Measurements from ENCODE around the gene FOXA3.

The FOXA3 gene

DNA sequence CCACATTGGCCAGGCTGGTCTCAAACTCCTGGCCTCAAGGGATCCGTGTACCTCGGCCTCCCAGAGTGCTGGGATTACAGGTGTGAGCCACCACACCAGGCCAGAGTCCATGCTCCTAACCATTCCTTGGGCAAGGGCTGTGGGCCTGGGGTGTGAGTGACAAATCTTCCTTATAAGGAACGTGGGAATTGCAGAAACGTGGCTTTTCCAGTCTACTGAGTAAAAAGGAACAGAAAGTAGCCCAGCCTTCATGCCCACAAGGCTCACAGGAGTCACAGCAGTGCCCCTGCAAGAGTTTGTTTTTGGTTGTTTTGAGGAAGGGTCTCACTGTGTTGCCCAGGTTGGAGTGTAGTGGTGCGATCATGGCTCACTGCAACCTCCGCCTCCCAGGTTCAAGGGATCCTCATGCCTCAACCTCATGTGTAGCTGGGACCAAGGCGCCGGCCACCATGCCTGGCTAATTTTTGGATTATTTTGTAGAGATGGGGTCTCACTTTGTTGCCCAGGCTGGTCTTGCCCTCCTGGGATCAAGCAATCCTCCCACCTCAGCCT, 33.2 kb downstream of the FOXA3 start:
- DNase-seq, result no peak

DNA sequence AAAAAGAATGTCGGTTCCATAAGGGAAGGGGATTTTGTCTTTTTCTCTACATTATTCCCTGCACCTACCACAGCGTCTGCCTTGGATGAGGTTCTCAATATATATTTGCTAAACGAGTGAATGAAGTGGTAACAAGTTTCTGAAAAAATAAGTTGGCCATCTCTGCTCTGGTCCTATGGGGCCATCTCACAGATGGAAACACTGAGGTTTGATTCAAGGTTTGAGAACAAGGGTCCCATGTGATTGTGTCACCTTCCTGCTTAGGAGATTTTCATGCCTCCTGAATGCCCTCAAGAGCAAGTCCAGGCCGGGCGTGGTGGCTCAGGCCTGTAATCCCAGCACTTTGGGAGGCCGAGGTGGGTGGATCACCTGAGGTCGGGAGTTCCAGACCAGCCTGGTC, 35.1 kb downstream of the FOXA3 start:
- no peak for DNase-seq

DNA sequence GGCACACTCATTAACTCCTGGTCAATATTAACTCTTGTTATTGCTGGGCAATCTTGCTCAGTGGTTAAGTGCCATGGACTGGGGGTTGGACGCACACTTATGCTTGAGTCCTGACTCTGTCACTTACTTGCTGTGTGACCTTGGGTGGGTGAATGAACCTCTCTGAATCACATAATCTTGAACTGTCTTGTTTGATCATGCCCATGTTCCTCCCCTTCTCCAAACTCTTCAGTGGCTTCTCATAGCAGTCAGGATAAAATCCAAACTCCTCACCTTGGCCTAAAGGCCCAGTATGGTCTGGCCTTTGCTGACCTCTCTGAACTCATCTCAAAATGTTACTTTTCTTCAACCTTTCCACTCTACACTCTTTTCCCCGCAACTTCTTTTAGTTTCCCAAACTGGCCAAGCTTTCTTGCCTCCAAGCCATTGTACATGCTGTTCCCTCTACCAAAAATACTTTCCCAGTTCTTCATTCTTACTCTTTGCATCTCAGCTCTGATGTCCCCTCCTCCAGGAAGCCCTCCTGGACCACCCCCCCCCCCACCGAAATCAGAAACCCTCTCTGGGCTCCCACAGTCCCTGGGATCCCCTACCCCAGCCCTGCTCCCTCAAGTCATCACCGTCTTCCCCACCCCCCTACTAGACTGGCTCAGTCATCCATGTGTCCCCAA, 35.9 kb downstream of the FOXA3 start:
- no peak for DNase-seq

DNA sequence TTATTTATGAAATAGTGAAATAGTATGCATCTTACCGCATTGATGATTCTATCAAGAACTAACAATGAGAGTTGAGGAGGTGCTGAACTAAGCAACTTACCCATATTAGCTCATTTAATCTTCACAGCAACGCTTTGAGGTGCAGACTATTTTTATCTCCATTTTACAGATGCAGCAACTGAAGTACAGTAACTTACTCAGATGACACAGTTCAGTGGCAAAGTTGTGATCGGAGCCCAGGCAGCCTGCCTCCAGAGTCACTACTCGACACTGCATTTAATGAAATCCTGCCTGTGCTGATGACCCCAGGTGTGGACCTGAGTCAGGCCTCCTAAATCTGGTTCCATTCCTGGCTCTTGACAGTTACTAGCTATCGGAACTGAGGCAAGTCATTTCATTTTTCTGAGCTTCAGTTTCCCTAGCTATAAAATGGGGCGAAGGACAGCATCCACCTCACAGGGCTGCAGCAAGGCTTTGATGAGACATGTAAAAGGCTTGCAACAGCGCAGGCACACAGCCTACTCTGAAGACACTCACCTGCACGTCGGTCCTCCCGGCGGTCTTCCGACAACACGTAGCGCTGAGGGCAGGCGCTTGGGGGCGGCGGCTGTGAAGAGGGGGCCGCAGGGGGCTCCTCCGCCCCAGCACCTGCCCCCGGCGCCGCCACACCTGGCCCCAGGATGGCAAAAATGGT, 36.8 kb downstream of the FOXA3 start:
- no peak for DNase-seq

DNA sequence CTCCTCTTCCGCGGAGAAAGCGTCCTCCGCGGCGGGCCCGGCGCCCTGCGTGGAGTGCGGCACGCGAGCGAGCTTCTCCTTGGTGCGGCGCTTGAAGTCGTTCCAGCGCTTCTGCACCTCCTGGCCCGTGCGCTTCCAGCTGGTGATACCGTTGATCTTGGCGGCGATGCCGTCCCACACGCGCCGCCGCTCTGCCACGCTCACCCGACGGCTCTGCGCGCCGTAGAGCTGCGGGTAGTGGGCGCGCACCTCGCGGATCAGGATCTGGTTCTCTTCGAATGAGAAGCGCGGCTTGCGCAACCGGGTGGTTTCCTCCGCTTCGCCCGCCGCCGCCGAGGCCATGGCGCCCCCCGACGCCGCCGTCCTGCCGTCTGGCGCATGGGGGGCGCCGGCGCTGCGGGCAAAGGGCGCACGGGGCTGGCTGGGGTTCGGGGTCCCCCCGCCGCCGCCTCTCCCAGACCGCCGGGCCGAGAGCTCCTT, 37.3 kb downstream of the FOXA3 start:
- DNase-seq, result no peak

DNA sequence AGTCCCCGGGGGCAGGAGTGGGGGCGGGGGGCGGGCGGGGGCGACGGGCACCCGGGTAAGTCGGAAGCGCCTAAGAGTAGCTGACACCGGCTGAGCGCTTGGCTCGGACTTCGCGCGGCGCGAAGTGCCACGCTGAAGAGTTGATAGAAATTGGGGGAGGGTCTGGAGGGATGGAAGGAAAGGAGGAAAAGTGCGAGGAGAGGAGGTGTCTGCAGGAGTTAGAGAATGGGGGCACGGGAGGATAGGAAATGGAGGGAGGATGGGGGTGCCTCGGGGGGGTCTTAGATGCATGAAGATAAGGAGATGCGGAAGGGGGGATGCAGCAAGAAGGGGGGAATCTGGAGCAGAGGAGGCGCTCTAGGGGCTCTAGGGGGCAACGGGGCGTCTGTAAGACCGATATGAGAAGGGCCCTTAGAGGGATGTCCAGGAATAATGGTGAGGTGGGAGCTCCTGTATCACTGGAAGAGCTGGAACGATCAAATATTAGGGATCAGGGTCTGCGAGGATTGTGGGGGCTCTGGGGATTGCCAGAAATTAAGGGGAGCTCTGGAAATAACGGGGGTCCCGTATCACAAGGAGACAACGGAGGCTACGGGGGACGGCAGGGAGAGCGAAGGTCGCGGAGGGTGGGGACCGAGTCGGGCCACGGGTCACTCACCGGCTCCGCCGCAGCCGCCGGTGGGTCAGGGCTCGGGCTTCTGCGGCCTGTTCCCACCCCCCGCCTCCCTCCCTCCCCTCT, 38.0 kb downstream of the FOXA3 start, which contains the start of gene MYPOP:
TSS of gene MYPOP (minus strand) at position 702 of the 739 bp plus-strand sequence. CDS start 840 bp downstream, outside the sequence.
- no peak for DNase-seq

DNA sequence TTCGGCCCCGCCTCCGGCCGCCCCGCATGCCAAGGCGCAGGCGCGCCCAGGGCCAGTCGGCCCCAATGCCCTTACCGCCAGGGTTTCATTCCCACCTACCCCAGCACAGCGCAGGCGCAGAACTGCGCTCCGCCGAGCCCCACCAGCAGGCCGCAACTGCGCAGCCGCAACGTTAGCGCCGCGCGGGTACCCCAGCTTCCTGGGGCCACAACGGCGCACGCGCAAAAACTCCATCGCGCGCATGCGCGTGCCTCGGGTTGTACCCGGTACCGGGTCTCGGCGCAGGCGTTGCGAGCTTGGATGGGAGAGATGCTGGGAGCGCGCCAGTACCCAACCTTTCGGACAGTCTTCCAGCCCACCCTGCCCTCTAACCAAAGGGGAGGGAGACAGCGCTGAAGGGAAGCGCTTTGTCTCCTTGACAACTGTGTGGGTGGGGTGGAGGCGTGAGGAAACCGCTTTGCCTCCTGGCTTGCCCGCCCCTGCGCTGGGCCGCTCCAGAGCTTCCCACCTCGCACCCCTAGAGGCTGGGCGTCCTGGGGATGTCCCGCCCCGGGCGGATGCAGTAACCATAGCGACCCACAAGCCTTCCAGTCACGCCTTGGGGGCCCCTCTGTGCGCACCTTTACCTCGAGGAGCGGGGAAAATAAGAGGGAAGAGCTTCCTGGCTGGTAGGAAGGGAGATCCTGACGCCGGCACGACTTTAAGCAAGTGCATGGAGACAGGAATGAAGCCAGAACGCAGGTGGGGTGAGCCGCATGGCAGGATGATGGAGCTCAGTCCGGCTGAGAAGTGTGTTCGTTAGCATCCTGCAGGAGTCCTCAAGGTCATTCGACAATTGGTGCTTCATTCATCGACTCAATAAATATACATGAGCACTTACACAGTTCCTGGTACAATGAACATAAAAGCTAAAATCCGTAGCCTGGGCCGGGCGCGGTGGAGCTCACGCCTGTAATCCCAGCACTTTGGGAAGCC, 38.8 kb downstream of the FOXA3 start:
- DNase-seq, result peak; percentile 99

DNA sequence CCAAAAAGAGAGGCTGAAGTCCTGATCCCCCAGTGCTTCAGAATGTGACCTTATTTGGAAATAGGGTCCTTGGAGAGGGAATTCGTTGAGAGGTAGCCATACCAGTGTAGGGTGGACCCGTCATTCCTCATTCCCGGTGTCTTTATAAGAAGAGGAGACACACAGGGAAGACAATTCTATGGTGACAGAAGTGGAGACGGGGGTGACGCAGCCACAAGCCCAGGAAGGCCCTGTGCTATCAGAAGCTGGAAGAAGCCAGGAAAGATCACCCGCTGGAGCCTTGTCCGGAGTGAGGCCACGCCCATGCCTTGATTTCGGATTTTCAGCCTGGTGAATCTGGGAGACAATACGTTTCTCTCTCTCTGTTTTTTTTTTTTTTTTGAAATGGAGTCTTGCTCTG, 40.9 kb downstream of the FOXA3 start:
- no peak for DNase-seq

DNA sequence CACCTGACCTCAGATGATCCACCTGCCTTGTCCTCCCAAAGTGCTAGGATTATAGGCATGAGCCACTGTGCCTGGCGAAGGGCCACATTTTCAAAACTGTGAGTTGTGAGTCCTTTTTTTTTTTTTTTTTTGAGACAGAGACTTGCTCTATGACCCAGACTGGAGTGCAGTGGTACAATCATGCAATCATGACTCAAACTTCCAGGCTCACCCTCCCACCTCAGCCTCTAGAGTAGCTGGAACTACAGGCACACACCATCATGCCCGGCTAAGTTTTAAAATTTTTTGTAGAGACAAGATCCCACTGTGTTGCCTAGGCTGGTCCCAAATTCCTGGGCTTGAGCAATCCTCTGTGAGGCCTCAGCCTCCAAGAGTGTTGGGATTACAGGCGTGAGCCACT, 42.1 kb downstream of the FOXA3 start:
- DNase-seq, result no peak

DNA sequence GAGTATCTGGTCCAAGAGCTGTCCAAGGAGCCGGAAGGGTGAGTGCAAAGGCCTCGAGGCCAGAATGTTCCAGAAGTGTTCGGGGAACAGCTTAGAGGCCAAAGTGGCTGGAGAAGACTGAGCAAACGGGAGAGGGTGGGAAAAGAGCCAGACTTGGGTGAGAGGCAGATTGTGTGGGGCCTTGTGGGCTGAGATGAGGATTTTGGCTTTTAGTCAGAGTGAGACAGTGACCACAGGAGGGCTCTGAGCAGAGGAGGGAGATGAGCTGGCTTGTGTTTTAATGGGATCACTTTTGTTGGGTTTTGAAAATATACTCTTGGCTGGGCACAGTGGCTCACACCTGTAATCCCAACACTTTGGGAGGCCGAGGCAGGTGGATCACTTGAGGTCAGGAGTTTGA, 44.8 kb downstream of the FOXA3 start:
- DNase-seq, result no peak

DNA sequence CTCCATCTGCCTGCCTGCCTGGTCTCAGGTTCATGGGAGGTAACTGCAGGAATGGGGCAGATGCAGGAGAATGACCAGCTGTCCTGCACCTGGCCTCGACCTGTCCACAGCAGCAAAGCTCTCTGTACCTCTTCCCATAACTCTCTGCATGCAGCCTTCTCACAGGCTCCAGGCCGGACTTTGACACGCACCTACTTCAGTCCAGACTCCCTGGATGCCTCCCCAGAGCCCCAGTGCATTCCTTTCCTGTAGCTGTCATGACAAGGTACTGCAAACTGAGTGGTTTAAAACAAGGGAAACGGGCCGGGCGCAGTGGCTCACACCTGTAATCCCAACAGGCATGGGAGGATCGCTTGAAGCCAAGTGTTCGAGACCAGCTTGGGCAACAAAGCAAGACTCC, 47.2 kb downstream of the FOXA3 start:
- DNase-seq, result no peak

DNA sequence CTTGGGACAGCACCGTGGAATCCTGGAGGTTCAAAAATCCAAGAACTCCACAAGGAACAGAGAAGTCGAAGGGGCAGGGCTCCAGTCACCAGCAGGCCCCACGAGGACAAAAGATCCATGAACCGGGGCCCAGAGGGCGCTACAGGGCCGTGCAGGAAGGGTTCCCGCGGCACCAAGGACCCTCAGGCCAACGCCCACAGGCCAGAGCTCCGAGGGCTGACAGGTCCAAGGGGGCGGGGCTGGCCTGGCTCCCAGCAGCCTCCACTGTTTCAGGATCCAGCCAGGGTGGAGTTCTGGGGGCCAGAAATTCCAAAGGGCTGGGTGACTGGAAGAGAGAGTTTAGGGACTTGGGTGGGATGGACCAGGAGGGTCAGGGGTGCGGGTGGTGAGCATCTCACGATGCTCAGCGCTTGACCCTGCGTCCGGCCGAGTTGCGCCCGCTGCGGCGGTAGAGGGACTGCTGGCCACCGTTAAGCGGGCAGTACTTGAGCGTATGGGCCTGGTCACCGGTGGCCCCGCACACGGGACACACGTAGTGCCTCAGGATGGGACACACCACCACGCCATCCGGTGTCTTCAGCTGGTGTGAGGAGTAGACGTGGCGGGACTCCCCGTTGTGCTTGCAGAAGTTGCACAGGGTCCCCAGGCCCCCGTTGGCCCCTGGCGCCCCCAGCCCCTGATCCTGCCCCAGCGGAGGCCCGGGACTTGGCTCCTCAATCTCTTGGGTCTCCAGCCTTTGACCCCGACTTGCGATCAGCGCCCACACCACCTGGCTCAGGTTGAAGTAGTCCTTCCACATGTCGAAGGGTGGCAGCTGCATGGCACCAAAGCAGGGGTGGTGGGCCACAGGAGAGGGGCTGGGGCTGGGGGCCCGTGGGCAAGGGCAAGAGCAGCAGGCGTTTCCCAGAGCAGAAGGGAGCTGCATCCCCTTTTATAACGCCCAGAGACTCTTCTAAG, 50.0 kb downstream of the FOXA3 start, which contains the start of gene NANOS2:
TSS of gene NANOS2 (minus strand) at position 905 of the 957 bp plus-strand sequence. CDS start at position 820, 85 bp downstream.
- DNase-seq, result no peak

DNA sequence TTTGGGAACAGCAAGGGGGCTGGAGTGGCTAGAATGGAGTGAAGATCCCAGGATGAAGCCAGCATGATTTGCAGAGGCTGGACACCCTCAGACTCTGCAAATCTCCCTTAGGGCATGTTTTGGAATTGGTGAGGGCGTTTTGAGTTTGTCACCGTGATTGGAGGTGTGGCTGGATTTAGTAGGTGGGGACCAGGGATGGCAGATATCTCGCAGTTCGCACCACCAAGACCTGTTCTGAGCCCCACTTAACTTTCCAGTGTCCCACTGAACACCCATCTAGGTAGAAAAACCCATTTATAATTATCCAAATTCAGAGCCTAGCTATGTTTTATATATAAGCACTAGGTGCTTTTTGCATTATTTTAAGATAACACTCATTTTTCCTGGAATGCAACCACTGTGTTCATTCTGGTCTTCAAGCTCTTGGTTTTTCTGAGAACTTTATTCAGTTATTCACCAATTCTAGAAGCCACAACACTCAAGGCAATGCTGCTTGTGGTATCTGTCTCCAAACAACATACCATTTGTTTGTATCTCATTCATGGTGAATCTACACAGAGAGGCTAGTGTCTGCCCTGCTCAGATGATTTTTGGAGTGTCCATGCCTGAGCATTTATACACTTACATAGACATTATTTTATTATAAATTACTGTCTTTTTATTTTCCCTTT, 53.4 kb downstream of the FOXA3 start:
- DNase-seq, result no peak

DNA sequence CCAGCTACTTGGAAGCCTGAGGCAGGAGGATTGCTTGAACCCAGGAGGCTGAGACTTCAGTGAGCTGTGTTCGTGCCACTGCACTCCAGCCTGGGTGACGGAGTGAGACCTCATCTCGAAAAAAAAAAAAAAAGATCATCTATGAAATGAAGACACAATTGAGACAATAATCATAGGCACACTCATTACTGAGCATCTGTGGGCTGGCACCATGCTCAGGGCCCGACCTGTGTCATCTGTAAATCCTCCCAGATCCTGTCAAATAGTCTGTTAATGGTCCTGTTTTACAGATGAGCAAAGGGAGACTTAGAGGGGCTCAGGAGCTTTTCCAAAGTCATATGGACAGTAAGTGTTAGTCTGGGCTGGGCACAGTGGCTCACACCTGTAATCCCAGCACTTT, 54.6 kb downstream of the FOXA3 start:
- no peak for DNase-seq

DNA sequence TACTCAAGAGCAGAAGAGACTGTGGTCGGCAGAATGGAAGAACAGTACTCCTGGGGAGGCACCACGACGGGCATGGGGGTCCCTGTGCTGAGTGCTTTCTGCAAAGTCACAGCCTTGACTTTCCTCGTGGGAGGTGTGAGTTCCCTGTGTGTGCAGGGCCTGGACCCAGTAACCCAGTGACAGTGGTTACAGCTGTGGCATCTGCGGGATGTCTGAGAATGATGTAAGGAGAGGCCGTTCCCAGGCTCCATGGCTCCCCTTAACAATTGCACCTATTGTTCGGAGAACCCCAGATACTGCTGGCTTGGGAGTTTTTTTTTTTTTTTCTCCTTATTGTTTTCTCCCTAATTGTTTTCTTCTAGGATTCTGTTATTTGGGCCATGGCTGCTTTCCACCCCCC, 55.6 kb downstream of the FOXA3 start:
- DNase-seq, result no peak

DNA sequence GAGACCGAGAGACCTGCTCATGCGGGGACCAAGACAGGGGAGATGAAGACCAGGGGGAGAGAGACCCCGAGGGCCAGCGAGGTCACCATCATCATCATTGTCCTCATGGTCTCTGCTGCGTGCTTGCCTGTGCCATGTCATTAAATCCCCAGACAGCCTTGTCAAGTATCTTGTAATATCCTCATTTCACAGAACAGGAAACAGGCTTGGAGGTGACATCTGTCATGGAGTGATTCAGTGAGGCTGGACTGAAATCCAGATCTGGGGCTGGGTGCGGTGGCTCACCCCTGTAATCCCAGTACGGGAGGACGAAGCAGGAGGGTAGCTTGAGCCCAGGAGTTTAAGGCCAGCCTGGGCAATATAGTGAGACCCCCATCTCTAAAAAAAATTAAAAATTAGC, 56.3 kb downstream of the FOXA3 start:
- DNase-seq, result no peak

DNA sequence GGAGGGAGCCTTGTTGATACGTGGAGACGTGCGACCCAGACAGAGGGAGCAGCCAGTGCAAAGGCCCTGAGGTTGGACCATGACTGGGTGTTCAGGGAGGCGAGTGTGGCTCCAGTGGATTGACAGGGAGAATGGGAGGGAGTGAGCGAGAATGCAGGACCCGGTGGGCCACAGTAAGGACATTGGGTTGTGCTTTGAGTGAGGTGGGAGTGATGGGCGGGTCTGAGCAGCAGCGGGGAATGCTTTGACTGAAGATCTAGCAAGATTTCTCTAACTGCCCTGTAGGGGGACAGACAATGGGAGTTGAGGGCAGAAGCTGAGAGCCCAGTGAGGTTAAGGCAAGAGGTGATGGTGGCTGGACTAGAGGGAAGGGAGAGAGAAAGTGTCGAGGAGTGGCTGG, 58.2 kb downstream of the FOXA3 start:
- DNase-seq, result no peak
